GM19099 (cell line): ENCODE results near the gene POLR3H.

Experiments used
- POLR2A ChIP-seq: IDR thresholded peaks from 3 replicates; pipeline ENCODE4 v1.6.1; 2011; ENCODE audit warnings: low read depth; ENCODE audit not compliant: insufficient read length; ENCODE audit errors: extremely low read depth

Gene POLR3H

GRCh38 chr22:41487037-41487935 lies 57.0 kb downstream of the POLR3H start:
- no peak for TF ChIP-seq POLR2A

DNA sequence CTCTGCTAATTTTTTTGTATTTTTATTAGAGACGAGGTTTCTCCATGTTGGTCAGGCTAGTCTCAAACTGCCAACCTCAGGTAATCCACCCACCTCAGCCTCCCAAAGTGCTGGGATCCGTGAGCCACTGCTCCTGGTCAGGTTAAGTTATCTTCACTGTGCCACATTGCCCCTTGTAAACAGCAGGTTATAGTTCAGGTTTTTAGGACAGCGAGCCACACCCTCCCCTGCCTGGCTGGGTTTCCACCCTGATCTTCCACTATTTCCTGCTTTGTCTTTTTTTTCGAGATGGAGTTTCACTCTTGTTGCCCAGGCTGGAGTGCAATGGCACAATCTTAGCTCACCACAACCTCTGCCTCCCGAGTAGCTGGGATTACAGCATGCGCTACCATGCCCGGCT lies 59.2 kb downstream of the POLR3H start:
- TF ChIP-seq POLR2A: no peak

DNA sequence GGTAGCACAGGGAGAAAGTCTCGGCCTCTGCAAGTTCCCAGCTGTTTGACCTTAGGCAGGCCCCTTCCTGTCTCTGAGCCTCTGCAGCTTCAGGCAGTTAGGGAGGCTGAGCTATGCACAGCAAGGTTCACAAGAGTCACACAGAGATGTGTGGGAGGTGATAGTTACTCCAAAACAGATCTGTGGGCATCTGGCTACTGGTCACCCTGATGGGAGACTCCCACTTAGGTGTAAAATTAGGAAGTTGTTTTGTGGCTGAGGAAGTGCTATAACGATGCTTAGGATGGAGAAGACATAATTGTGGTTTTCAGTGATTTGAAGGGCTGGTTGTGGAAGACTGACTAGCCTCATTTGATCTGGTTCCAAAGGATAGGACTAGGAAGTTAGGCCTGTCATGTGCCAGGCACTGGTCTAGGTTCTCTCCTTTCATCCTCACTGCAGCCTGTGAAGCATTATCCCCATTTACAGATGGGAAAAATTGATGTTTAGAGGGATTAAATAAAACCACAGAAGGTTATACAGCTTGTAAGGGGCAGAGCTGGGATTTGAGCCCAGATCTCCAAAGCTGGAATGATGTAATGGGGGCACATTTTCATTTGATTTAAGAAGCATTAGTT lies 61.8 kb downstream of the POLR3H start:
- no peak for TF ChIP-seq POLR2A

DNA sequence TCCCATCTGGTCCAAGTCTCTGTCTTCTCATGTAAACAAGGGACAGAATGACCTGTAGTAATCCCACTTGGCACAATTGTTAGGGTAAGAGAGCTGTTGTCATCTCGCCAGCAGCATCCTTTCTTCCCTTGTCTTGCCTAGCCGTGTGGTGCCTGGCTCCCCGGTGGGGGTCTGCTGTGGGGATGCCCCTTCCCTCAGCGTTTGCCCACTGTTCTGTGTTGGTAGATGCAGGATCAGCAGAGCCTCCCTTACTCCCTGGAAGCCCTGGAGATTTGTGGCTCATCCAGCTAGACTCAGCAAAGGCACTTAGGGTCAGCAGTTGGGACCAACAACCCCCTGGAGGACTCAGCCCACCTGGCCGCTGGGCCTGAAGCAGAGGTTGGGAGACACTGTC lies 62.3 kb downstream of the POLR3H start:
- no peak for TF ChIP-seq POLR2A

GRCh38 chr22:41481131-41481830 lies 63.0 kb downstream of the POLR3H start:
- TF ChIP-seq POLR2A: no peak

GRCh38 chr22:41480397-41480735 lies 63.9 kb downstream of the POLR3H start:
- TF ChIP-seq POLR2A: no peak

DNA sequence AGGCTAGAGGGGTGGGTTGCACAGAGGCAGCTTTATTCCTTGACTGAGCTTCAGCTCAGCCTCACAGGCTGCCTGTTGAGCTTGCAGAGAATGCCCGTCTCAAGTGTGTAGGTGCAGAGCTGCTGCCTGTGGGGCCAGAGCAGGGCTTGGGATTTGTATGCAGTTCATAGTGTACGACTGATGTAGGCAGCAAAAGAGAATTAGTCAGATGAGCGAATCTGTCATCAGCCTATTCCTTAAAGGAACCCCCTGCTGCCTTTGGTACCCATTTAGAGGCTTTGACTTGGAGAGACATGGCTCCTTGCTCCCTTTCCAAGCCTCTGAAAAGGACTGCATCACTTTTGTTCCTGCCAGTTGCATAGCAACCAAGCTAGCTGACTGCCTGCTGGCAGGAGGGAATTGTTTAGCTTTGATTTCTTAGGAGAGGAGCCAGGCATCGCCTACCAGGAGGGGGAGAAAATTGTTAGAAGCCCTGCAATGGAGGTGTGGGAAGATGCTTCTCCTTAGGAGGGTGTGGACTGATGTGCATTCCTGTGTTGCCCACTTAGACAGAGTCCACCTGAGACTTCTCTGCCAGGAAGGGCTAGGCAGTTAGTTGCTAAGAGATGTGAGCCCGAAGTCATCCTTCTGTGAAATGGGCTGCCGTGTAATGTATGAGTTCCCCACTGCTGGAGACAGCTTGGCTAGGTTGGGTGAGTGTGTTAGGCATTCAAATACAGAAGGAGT lies 64.4 kb downstream of the POLR3H start:
- TF ChIP-seq POLR2A: no peak

- no peak for TF ChIP-seq POLR2A
These were observed 65.3 kb downstream of the POLR3H start for GRCh38 chr22:41478891-41479521.

DNA sequence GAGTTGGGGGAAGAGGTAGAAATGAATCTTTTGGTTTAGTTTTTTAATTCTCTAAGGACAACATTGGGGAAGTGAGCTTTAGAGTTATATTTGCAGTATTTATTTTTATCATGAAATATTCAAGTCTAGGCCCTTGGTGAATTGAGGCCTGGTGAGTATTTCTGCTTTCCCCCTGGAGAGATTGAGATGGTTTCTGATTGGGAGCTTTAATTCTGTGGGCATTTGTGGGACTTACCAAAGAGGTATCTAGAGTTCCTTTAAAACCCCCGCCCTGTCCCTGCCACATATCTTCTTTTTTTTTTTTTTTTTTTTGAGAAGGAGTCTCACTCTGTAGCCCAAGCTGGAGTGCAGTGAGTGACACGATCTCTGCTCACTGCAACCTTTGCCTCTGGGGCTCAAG lies 65.8 kb downstream of the POLR3H start:
- no peak for TF ChIP-seq POLR2A
